ENCODE measurements around the gene BTBD8.

DNA sequence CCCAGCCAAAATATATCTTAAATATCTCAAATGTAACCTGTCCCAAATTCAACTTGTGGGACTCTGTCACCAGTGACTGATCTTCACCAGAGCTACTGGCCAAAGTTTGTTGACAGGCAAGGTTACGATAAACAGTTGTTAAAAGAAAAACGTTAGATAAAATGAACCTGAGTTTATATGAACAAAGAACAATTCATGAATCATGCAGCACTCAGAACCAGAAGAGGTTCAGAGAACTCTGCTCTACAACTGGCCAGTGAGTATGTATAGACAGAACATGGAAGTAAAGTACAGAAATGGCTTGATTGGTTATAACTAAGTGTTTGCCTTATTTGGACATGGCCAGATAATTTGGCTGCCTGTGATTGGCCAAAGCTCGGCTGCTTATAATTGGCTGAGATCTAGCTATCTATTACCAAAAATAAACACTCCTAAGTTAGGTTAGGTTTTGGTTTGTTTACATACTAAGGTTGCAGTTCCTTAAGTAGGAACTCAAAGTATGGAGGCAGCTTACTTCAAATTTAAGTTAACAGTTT lies 25.5 kb downstream of the BTBD8 start:
- TF ChIP-seq, protein P1, sequence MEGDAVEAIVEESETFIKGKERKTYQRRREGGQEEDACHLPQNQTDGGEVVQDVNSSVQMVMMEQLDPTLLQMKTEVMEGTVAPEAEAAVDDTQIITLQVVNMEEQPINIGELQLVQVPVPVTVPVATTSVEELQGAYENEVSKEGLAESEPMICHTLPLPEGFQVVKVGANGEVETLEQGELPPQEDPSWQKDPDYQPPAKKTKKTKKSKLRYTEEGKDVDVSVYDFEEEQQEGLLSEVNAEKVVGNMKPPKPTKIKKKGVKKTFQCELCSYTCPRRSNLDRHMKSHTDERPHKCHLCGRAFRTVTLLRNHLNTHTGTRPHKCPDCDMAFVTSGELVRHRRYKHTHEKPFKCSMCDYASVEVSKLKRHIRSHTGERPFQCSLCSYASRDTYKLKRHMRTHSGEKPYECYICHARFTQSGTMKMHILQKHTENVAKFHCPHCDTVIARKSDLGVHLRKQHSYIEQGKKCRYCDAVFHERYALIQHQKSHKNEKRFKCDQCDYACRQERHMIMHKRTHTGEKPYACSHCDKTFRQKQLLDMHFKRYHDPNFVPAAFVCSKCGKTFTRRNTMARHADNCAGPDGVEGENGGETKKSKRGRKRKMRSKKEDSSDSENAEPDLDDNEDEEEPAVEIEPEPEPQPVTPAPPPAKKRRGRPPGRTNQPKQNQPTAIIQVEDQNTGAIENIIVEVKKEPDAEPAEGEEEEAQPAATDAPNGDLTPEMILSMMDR (IDR thresholded peaks at IDR 0.05; ENCODE audit: insufficient read depth, low read length): no peak
- TF ChIP-seq POLR2AphosphoS5 (IDR thresholded peaks at IDR 0.05; ENCODE audit: low read depth) (no peak), GABPA (IDR thresholded peaks at IDR 0.05; ENCODE audit: low read depth) (no peak)
- TF ChIP-seq, protein P2, sequence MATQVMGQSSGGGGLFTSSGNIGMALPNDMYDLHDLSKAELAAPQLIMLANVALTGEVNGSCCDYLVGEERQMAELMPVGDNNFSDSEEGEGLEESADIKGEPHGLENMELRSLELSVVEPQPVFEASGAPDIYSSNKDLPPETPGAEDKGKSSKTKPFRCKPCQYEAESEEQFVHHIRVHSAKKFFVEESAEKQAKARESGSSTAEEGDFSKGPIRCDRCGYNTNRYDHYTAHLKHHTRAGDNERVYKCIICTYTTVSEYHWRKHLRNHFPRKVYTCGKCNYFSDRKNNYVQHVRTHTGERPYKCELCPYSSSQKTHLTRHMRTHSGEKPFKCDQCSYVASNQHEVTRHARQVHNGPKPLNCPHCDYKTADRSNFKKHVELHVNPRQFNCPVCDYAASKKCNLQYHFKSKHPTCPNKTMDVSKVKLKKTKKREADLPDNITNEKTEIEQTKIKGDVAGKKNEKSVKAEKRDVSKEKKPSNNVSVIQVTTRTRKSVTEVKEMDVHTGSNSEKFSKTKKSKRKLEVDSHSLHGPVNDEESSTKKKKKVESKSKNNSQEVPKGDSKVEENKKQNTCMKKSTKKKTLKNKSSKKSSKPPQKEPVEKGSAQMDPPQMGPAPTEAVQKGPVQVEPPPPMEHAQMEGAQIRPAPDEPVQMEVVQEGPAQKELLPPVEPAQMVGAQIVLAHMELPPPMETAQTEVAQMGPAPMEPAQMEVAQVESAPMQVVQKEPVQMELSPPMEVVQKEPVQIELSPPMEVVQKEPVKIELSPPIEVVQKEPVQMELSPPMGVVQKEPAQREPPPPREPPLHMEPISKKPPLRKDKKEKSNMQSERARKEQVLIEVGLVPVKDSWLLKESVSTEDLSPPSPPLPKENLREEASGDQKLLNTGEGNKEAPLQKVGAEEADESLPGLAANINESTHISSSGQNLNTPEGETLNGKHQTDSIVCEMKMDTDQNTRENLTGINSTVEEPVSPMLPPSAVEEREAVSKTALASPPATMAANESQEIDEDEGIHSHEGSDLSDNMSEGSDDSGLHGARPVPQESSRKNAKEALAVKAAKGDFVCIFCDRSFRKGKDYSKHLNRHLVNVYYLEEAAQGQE (IDR thresholded peaks at IDR 0.05; ENCODE audit: insufficient replicate concordance, low read depth): no peak
